Activated CD4-positive, CD25-positive, alpha-beta regulatory T cell treated with anti-CD3 and anti-CD28 coated beads, Interleukin-2, amount 50 U/mL, for 16 hours (primary cell): ENCODE data around the gene NEUROD2.

ENCODE experiments used
- DNase-seq: peaks from one replicate; pipeline ENCODE4 v3.0.0-alpha.2; 2020; ENCODE audit warnings: low read depth, low spot score

Gene NEUROD2

DNA sequence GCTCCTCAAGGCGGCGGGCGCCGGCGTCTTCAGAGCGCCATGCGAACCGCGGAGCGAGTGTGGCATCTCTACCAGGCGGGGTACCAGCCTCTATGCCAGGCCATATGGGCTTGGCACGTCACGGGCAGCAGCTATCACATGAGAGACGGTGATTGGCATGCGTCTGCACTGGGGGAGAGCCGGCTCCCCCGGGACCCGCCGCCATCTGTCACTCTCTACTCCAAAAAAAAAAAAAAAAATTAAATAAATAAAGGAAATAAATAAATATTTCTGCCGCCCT lies at the start of gene NEUROD2:
Gene NEUROD2 (minus strand): TSS at position 70 of the 280 bp plus-strand sequence. CDS start 1,321 bp downstream, outside the sequence.
- DNase-seq, result no peak

DNA sequence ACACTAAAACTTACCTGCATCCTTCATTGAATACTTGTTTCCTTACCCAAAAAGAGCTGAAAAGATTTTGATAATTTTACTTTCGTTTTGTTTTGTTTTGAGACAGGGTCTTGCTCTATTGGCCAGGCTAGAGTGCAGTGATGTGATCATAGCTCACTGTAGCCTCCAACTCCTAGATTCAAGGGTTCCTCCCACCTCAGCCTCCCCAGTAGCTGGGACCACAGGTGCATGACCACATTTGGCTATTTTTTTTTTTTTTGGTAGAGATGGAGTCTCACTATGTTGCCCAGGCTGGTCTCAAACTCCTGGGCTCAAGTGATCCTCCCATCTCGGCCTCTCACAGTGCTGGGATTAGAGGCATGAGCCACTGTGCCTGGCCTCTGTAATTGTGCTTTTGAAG lies 47.4 kb upstream of the NEUROD2 start:
- DNase-seq, result no peak

DNA sequence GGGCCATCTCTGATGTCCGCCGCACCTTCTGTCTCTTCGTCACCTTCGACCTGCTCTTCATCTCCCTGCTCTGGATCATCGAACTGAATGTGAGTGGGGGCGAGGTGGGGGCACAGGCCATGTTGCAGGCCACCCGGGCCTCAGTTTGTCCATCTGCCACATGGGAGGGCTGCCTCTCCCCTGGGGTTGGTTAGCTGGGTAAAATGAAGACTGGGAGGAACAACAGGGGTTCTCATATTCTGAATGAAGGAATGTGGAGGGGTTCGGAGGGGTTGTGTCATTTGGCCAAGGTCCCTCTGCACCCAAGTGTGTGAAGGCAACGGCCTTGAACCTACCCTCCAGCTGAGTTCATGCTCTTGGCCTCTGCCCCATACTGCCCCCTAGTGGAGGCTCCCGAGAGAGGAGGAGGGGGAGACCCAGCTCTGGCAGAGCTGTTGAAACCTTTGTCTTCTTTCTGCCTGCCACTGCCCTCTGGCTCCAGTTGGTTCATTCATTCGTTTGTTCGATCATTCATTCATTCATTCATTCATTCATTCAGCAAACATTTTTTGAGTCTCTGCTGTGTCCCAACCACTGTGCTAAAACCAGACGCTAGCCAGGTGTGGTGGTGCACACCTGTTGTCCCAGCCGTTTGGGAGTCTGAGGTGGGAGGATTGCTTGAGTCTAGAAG lies 46.1 kb upstream of the NEUROD2 start:
- peak; percentile 63 for DNase-seq

DNA sequence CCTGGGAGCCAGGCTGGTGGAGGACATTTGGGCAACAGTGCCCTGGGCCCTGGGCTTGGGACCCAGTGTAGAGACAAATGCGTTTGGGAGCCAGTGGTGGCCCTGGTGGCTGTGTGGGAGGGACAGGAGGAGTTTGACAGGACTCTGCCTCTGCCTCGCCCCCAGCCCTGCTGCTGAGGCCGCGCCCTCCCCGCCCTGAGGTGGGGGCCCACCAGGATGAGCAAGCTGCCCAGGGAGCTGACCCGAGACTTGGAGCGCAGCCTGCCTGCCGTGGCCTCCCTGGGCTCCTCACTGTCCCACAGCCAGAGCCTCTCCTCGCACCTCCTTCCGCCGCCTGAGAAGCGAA lies 45.6 kb upstream of the NEUROD2 start:
- DNase-seq, result no peak

DNA sequence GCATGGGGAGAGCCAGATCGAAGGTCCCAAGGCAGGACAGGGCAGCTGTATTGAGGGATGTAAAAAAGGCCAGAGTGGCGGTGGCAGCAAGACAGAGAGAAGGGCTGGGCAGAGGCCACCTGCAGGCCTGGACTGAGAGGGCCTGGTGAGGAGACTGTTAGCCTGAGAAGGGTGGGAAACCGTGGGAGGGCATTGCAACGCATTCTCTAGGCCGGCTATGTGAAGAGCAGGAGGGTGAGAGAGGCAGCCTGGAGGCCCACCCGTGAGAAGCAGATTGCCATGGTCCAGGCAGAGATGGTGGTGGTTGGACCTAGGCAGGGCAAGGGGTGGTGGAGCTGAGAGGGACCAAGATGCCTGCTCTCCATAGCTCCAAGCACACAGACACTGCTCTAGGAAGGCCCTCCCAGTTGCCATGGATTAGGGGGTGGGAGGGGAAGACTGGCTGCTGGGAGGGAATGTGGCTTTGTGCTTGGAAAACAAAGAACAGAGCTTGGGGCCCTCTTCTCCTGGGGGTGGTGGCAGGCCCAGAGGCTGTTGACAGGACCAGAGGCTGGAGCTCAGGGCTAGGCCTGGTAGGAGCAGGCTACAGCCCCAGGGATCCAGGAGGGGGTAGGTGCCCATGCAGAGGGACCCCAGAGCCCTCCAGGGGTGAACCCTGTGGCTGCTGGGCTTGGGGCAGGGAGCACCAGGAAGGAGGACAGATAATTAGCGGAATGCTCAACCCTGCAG lies 45.0 kb upstream of the NEUROD2 start:
- no peak for DNase-seq

DNA sequence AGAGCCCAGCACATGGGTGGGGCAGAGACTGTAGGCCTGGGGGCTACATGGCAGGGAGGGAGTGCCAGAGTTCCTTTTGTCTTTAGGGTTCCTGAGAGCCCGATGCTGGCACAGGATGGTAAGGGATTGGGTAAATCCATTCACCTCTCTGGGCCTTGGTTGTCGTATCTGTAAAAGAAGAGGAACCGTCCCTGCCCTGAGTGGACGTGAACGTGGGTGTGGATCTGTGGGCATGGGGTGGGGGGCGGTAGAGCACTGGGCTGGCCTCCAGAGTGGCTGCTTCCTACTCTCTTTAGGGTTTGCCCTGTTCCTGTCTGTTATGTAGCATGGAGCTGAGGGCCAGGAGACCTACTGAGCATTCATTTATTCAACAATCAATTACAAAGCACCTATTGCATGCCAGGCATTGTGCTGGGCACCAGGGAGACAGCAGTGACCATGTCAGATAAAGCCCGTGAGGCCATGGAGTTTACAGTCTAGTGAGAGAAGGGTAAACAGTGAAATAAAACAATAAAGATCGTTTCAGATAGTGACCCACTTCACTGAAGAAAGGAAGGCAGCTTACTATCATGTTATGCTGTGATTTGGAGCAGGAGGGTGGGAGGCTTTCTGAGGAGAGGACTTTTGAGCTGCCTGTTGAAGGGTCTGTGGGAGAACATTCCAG lies 44.3 kb upstream of the NEUROD2 start:
- no peak for DNase-seq

DNA sequence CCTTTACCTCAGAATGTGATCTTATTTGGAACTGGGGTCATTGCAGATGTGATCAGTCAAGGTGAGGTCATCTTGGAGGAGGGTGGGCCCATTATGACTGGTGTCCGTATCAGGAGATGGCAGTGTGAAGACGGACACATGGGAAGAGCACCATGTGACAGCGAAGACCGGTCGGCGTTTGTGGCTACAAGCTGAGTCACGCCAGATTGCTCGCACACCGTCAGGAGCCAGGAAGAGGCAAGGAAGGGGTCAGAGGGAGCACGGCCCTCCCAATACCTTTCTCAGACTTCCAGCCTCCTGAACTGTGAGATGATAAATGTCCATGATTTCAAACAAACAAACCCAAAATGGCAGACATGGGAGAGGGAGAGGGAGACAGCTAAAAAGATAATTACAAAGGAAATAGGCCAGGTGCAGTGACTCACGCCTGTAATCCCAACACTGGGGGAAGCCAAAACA lies 42.4 kb upstream of the NEUROD2 start:
- DNase-seq, result no peak

DNA sequence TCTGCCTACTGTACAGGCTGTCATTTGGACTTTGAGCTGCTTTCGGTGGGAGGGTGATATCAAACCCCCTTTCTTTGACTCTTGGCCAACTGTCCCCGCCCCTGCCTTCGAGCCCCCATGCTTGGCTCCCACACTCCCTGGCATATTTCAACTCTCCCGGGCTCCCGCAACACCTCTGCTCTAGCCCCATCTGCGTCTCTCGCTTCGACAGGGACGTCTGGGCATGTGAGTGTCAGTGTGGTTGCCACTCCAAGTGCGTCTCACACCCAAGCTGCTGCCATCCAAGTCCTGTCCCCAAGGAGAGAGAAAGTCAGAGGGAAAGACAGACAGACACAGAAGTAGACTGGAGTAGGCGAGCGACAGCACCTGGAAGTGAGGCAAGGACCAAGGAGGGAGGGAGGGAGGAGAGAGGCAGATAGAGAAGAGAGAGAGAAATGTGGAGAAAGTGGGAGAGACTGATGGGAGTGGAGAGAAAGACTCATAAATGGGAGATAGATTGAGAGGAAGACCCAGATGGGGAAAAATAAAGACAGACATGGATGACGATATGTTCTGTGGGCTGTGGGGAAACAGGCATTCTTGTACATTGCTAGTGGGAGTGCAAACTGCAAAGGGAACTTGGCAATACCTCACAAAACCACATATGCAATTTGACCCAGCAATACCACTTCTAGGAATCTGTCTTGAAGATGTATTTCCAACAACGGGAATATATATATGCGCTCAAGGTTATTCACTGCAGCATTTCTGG lies 41.1 kb upstream of the NEUROD2 start:
- no peak for DNase-seq

DNA sequence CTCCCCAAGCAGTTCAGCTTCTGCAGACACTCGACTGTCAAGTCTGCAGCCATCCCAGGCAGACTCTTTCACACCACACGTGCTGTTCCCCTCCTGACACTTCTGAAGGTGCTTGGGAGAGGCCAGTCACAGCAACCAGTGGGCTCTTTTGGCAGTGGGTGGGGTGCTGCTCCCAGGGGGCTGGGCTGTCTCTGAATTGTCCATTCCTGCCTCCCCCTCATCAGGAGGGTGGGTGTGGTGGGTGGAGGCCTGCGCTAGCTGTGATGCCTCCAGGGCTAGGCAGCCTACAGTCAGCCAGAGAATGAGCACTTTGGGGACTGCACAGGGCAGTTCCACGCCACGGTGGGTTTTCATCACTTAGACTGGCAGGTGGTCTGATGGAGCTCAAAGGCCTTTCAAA lies 39.5 kb upstream of the NEUROD2 start:
- no peak for DNase-seq

DNA sequence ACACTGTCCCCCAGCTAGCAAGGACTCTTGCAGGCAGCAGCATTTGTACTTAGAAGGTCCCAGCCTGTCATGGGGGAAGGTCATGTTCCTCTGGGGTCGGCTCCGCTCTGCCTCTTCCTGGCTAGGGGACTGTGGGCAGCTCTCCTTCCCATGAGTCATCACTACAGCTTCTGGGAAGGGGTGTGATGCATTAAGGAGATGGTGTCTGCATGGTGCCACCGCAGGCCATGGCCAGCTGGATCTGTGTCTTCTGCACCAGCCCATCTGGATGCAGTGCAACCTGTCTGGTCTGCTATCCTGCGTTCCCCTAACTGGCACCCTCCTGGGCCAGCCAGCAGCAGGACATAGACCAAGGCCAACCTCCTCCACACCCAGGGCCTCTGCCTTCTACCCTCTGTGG lies 35.6 kb upstream of the NEUROD2 start:
- DNase-seq, result no peak

DNA sequence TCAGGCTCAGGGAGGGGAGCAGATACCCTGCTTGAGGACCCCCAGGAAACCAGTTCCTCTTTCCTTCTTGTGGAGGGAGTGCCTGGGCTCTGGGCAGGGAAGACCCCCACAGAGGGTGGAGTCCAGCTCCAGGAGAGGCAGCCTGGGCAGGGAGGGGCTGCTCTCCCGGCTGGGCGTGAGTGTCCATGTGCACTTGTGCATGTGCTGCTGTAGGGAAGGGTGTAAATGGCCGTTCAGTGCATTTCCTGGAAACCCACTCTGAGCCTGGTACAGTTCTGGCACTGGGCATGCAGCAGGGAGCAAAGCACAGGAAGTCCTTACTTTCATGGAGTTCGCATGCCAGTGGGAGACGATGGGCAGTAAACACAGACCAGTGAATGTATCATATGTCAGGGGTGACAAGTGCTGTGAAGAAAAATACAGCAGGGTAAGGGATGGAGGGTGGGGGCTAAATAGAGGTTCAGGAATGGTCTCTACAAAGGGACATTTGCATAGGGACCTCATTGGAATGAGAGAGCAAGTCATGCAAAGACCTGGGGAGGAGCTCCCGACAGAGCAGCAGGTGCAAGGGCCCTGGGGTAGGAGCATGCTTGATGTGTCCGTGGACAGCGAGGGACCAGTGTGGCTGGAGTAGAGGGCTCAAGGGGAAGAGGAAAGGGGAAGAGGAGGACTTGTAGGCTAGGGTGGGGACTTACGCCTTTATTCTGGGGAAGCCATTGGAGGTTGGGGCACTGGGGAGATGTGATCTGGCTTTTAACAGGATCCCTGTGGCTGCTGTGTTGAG lies 34.8 kb upstream of the NEUROD2 start:
- DNase-seq, result no peak

DNA sequence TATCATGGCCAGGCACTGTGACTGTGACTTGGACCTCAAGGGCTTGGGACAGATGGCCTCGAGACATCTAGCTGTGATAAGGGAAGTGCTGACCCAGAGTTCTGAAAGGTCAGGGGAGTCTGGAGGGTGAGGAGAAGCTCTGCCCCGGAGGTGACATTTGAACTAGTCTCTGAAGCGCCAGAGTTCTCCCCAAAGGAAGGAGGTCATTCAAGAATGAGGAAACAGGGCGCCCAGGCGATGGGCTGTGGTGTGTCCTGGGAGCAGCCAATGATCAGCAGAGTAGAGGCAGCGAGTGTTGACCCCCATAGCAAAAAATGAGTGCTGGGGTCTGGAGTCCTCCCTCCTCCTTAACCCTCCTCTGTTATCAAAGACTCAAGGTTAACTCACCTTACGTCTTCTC lies 34.2 kb upstream of the NEUROD2 start:
- DNase-seq, result no peak

DNA sequence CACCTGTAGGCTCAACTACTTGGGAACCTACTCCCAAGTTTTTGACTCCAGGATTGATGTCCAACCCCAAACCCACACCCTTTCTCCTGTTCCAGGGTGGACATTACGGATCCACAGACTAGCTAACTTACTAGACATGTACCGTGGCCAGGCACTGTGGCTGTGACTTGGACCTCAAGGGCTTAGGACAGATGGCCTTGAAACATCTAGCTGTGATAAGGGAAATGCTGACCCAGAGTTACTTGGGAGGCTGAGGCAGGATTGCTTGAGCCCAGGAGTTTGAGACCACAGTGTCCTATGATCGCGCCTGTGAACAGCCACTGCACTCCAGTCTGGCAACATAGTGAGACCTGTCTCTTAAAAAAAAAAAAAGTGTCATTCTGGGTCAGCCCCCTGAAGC lies 33.4 kb upstream of the NEUROD2 start:
- DNase-seq, result no peak

DNA sequence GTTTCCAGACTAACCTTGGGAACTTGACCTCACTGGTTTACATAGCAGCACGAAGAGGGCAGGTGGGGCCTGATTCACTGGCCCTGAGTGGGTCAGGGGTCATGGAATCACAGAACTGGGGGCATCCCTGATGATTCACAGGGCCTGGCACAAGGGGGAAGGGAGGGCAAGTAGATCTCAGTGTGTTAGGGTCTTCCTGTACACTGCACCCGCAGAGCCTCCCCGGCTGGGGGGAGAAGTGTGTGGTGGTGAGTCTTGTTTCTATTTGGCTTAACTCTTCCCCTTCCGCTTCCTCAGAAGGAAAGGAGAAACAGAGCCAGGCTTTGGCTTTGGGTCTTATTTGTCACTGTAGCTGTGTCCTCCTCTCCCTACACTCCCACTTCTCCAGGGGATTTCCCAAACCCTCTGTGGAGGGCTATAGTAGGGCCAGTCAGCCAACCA lies 32.9 kb upstream of the NEUROD2 start:
- no peak for DNase-seq

DNA sequence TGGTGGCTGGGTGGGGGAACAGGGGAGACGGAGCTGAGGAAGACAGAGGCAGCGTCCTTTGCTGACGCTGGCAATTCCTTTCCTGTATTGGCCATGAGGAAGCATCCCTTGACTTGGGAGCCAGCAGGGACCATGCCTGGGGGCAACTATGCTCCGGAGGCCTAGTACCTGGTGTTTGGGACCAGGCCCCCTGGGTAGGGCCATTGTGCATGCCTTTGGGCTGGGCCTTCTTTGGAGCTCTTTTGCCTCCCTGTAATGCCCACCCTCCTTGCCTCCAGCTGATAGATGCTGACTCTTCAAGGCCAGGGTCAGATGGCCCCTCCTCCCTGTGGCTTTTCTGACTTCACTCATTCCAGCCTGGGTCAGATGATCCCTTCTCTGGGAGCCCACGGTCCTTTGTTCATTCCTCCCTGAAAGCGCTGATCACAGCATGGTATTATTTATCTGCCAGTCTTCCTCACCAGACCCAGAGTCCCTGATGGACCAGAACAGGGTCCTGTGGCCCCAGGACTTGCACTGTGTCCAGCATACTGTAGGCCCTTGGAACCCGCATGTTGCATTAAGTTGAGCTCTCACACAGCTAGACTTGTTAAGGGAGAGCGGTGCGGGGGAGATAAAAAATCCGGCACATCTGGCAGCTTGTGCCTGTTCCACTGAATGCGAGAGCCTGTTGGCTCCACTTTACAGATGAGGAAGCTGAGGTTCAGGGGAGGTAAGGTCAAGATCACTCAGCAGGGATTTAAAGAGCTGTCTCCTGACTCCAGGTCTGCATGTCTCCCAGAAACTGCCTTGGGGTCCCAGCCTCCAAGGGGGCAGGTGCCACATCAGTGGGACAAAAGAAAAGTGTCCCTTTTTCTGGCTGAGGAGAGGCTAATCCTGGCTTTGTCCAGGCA lies 32.1 kb upstream of the NEUROD2 start:
- no peak for DNase-seq

DNA sequence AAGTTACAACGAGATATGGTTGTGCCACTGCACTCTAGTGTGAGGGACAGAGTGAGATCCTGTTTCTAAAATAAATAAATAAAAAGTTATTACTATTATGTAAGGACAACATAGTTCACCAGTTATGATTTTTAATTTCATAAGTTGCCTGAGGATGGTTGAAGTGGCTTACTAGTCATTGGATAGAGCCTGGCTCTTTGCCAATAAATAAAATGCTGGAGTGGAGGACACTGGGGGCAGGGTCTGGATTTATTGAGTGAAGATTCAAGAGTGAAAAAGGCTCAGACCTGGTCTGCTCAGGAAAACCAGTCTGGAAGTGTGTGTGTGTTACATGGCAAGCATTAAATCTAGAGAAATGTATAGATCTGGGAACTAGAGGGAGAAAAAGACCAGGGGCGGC lies 31.3 kb upstream of the NEUROD2 start:
- DNase-seq, result no peak

DNA sequence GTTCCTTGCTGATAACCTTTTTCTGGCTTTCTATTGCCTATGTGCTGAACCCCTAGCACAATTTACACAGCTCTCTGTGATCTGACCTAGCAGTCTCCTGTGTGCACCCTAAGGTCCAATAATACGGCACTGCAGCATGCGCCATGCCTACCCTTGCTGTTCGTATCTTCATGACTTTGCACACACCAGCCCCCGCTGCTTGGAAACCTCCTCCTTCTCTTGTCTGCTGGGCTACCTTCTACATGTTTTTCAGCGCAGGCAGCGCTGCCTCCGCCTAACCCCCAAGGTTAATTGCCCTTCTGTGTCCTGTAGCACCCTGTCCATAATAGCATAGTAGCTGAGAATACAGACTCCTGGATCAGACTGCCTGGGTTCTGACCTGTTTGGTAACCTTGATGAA lies 30.6 kb upstream of the NEUROD2 start:
- DNase-seq, result no peak

DNA sequence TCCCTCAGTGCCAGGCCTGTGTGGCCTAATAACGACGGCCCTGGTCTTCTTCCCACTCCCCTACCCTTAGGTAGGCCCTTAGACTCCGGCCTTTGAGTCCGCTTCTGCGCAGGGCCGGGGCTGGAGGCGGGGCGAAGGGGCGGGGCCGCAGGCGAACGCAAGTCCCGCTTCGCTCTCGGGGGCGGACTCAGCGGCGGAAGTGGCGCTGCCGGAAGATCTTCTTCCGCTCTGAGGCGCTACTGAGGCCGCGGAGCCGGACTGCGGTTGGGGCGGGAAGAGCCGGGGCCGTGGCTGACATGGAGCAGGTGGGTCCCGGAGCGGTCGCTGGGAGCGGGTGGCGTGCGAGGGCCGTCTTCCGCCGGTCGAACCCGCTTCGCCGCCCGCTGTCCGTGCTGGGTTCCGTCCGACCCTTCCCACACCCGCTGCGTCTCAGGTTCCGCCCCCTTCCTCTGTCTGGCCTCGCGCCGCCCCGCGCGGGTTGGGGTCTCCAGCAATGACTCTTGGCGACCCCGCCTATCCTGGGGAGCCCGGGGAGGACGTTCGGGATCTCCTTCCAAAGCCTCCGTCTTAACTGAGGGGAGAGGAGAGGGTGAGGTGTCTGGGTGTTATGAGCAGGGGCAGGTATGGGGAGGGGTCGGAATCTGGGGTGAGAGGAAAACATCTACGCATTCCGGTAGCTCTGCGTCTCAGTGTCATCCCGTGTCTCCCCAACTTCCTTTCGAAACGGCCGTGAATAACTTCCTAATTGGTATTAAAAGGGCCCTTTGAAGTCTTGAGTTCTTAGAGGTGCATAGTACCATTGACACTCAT lies 29.4 kb upstream of the NEUROD2 start, which contains the start of gene STARD3:
Gene STARD3 (plus strand): TSS at position 218 of the 810 bp plus-strand sequence. CDS start 16,388 bp downstream, outside the sequence.
- DNase-seq, result peak; percentile 80

DNA sequence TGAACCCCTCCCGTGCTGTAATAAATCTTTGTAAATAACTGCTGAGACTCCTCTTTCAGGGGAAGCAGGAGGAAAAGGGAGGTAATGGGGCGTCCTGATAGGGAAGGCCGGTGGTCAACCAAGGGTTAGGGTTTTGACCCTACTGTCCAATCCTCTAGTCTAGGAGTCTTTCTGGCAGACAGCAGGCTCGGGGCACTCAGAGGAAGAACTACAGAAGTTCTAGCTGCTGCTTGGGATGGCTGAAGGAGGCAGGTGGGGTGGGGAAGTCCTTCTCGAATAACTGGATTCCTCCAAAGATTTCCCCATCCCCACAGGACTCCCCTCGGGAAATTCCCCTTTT lies 28.8 kb upstream of the NEUROD2 start:
- no peak for DNase-seq
